ENCODE data around the gene BTBD8.

Gene BTBD8

DNA sequence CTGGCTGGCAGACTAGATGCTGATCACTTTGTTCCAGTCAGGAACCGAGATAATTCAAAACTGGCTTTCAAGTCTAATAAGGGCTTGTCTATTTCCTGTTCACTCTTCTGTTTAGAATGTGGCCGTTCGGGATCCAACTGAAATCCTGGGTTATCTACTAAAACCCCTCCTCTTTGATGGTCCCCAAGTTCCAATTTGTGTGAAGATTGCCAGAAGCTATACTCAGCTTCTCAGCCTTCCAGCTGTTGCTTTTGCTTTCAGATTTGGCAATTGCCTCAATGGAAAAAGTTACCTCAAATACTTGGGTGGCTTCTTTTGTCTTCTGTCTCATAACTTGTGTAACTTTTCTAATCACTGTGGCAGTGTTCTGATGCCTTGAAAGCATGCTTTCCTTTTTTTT, 43.7 kb downstream of the BTBD8 start:
- Mint-ChIP-seq H3K27me3 (ENCODE audit: low read depth) (no peaks in the 10 kb centered on the region), H3K4me3 (peak overlapping the region; percentile 47), H3K27ac (peak overlapping the region; percentile 8), H3K4me1 (ENCODE audit: low read depth) (peaks cover 6% of the 10 kb centered on the region), H3K36me3 (ENCODE audit: low read depth) (no peaks in the 10 kb centered on the region), H3K9me3 (no peaks in the 10 kb centered on the region)

GRCh38 chr1:92125204-92125603, 45.1 kb downstream of the BTBD8 start:
- Mint-ChIP-seq H3K27ac (no peak overlapping the region), H3K36me3 (ENCODE audit: low read depth) (no peaks in the 10 kb centered on the region), H3K27me3 (ENCODE audit: low read depth) (no peaks in the 10 kb centered on the region), H3K9me3 (no peaks in the 10 kb centered on the region), H3K4me1 (ENCODE audit: low read depth) (peaks cover 6% of the 10 kb centered on the region), H3K4me3 (no peak overlapping the region)

DNA sequence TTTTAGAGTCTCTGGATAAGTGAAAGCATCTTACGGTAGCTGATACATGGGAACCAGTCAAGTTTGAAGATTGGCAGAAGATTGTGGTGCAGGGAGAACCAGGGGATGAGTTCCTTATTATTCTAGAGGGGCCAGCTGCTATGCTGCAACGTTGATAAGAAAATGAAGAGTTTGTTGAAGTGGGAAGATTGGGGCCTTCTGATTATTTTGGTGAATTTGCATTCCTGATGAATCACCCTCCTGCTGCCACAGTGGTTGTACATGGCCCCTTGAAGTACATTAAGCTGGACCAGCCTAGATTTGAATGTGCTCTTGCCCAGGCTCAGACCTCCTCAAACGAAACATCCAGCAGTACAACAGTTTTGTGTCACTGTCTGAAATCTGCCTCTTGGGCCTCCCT, 45.9 kb downstream of the BTBD8 start:
- no peaks in the 10 kb centered on the region for H3K36me3 Mint-ChIP-seq (ENCODE audit: low read depth)
- H3K9me3 Mint-ChIP-seq = no peaks in the 10 kb centered on the region
- H3K4me1 Mint-ChIP-seq (ENCODE audit: low read depth) = peaks cover 6% of the 10 kb centered on the region
- no peak overlapping the region for H3K4me3 Mint-ChIP-seq
- no peaks in the 10 kb centered on the region for H3K27me3 Mint-ChIP-seq (ENCODE audit: low read depth)
- no peak overlapping the region for H3K27ac Mint-ChIP-seq

GRCh38 chr1:92134331-92134730, 54.2 kb downstream of the BTBD8 start:
- Mint-ChIP-seq H3K27ac (no peak overlapping the region), H3K27me3 (ENCODE audit: low read depth) (no peaks in the 10 kb centered on the region), H3K4me1 (ENCODE audit: low read depth) (no peaks in the 10 kb centered on the region), H3K4me3 (no peak overlapping the region), H3K36me3 (ENCODE audit: low read depth) (no peaks in the 10 kb centered on the region), H3K9me3 (no peaks in the 10 kb centered on the region)

DNA sequence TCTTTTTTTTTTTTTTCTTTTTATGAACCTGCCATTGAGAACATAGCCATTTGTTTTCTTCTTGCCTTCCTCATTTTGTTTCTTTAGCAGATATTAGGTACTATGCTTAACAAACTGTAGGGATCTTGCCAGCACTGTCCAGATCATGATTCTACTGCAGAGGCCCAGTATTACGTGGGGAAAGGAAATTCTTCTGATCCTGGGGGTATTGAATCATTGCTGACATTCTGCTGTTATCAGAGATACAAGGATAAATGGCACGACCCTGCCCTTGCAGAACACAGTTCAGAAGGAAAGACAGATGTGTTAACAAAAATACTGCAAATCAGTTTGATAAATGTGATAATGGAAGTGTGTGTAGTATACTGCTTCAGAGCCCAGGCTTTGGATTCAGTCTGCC, 56.2 kb downstream of the BTBD8 start:
- Mint-ChIP-seq H3K27me3 (ENCODE audit: low read depth) (no peaks in the 10 kb centered on the region), H3K9me3 (no peaks in the 10 kb centered on the region), H3K36me3 (ENCODE audit: low read depth) (no peaks in the 10 kb centered on the region), H3K4me1 (ENCODE audit: low read depth) (no peaks in the 10 kb centered on the region), H3K27ac (no peak overlapping the region), H3K4me3 (no peak overlapping the region)

GRCh38 chr1:92154934-92155333, 74.8 kb downstream of the BTBD8 start:
- Mint-ChIP-seq H3K9me3 (peaks cover 17% of the 10 kb centered on the region), H3K4me1 (ENCODE audit: low read depth) (no peaks in the 10 kb centered on the region), H3K36me3 (ENCODE audit: low read depth) (peaks cover 1% of the 10 kb centered on the region), H3K4me3 (no peak overlapping the region), H3K27me3 (ENCODE audit: low read depth) (no peaks in the 10 kb centered on the region), H3K27ac (no peak overlapping the region)

- peaks cover 2% of the 10 kb centered on the region for H3K36me3 Mint-ChIP-seq (ENCODE audit: low read depth)
- H3K27ac Mint-ChIP-seq = no peak overlapping the region
- no peak overlapping the region for H3K4me3 Mint-ChIP-seq
- H3K27me3 Mint-ChIP-seq (ENCODE audit: low read depth) = no peaks in the 10 kb centered on the region
- no peaks in the 10 kb centered on the region for H3K4me1 Mint-ChIP-seq (ENCODE audit: low read depth)
- H3K9me3 Mint-ChIP-seq = peaks cover 37% of the 10 kb centered on the region
Measured at GRCh38 chr1:92159593-92159992, 79.4 kb downstream of the BTBD8 start.

GRCh38 chr1:92165389-92165788, 85.2 kb downstream of the BTBD8 start:
- H3K27me3 Mint-ChIP-seq (ENCODE audit: low read depth) = no peaks in the 10 kb centered on the region
- H3K4me3 Mint-ChIP-seq = no peak overlapping the region
- H3K36me3 Mint-ChIP-seq (ENCODE audit: low read depth) = no peaks in the 10 kb centered on the region
- H3K27ac Mint-ChIP-seq = no peak overlapping the region
- H3K9me3 Mint-ChIP-seq = peaks cover 15% of the 10 kb centered on the region
- no peaks in the 10 kb centered on the region for H3K4me1 Mint-ChIP-seq (ENCODE audit: low read depth)

- no peaks in the 10 kb centered on the region for H3K27me3 Mint-ChIP-seq (ENCODE audit: low read depth)
- H3K4me3 Mint-ChIP-seq = no peak overlapping the region
- no peaks in the 10 kb centered on the region for H3K9me3 Mint-ChIP-seq
- no peak overlapping the region for H3K27ac Mint-ChIP-seq
- no peaks in the 10 kb centered on the region for H3K4me1 Mint-ChIP-seq (ENCODE audit: low read depth)
- H3K36me3 Mint-ChIP-seq (ENCODE audit: low read depth) = no peaks in the 10 kb centered on the region
Measured at GRCh38 chr1:92167151-92167550, 87.0 kb downstream of the BTBD8 start.

DNA sequence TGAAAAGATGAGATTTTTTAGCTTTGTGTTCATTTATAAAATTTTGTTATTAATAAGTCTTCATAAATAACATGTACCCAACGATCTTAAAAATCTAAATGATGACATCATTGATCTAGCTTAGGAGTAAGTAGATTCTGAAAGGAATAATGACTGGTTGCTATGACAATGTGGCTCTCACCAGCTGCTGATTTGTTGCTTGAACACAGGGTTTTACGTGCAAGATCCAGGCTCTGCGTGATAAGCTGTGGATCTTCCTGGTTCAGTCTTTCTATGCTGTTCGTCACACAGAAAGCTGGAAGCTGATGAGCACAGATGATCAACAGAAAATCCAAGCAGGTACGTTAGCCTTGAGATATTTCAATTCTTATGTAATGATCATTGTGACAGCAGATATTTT, 88.5 kb downstream of the BTBD8 start:
- no peaks in the 10 kb centered on the region for H3K4me1 Mint-ChIP-seq (ENCODE audit: low read depth)
- no peaks in the 10 kb centered on the region for H3K36me3 Mint-ChIP-seq (ENCODE audit: low read depth)
- H3K27ac Mint-ChIP-seq = no peak overlapping the region
- no peaks in the 10 kb centered on the region for H3K27me3 Mint-ChIP-seq (ENCODE audit: low read depth)
- H3K9me3 Mint-ChIP-seq = no peaks in the 10 kb centered on the region
- H3K4me3 Mint-ChIP-seq = no peak overlapping the region

- Mint-ChIP-seq H3K4me1 (ENCODE audit: low read depth) (no peaks in the 10 kb centered on the region), H3K27me3 (ENCODE audit: low read depth) (no peaks in the 10 kb centered on the region), H3K36me3 (ENCODE audit: low read depth) (no peaks in the 10 kb centered on the region), H3K9me3 (no peaks in the 10 kb centered on the region), H3K27ac (no peak overlapping the region), H3K4me3 (no peak overlapping the region)
Measured at GRCh38 chr1:92169214-92170005, 89.3 kb downstream of the BTBD8 start.

- Mint-ChIP-seq H3K27ac (no peak overlapping the region), H3K4me1 (ENCODE audit: low read depth) (no peaks in the 10 kb centered on the region), H3K36me3 (ENCODE audit: low read depth) (no peaks in the 10 kb centered on the region), H3K4me3 (no peak overlapping the region), H3K27me3 (ENCODE audit: low read depth) (no peaks in the 10 kb centered on the region), H3K9me3 (no peaks in the 10 kb centered on the region)
Measured at GRCh38 chr1:92184632-92185031, 104.5 kb downstream of the BTBD8 start.

DNA sequence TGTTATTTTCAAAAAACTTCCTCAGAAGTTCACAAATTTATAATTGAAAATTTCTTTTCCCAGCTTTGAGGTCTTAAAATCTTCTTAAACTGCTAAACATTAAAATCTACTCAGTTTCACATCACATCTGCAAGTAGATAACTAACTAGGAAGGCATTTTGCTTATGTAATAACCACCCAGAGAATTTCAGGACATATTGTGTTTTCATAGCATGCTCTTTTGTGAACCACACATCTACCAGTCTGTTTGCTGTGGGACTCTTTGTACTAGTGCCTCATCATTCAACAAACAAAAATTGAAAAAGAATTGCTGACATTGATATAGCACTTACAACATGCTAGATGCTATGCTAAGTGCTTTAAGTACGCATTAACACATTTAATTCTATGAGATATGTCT, 105.9 kb downstream of the BTBD8 start:
- Mint-ChIP-seq H3K9me3 (no peaks in the 10 kb centered on the region), H3K27ac (no peak overlapping the region), H3K4me1 (ENCODE audit: low read depth) (no peaks in the 10 kb centered on the region), H3K4me3 (no peak overlapping the region), H3K27me3 (ENCODE audit: low read depth) (no peaks in the 10 kb centered on the region), H3K36me3 (ENCODE audit: low read depth) (no peaks in the 10 kb centered on the region)

DNA sequence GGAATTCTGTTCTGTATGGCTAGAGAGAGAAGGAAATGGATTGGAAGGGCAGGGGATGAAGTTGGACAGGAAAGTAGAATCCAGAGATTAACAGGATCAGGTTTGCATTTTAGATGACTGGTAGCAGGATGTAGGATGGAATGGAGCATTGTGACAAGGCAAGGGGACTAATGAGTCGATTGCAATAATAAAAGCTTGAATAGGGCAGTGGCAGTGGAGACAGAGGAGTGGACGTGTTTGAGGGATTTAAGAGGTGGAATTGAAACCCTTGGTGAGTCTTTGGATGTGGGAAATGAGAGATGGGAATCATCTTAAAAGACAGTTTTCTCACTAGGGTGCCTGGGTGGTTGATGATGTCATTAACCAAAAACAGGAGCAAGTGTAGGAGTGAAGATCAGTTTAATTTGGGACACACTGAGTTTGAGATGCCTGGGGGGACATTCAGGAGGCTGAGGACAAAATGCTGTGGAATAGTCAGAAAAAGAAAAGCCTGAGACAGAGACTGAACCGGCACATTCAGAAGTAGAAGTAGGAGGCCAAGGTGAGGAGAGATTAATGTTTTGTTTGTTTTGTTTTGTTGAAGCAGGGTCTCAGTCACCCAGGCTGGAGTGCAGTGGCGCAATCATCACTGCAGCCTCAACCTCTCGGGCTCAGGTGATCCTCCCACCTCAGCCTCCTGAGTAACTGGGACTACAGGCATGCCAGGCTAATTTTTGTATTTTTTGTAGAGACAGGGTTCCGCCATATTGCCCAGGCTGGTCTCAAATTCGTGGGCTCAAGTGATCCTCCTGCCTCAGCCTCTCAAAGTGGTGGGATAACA, 108.5 kb downstream of the BTBD8 start:
- no peaks in the 10 kb centered on the region for H3K4me1 Mint-ChIP-seq (ENCODE audit: low read depth)
- H3K27ac Mint-ChIP-seq = no peak overlapping the region
- H3K4me3 Mint-ChIP-seq = no peak overlapping the region
- no peaks in the 10 kb centered on the region for H3K9me3 Mint-ChIP-seq
- H3K36me3 Mint-ChIP-seq (ENCODE audit: low read depth) = no peaks in the 10 kb centered on the region
- H3K27me3 Mint-ChIP-seq (ENCODE audit: low read depth) = no peaks in the 10 kb centered on the region

DNA sequence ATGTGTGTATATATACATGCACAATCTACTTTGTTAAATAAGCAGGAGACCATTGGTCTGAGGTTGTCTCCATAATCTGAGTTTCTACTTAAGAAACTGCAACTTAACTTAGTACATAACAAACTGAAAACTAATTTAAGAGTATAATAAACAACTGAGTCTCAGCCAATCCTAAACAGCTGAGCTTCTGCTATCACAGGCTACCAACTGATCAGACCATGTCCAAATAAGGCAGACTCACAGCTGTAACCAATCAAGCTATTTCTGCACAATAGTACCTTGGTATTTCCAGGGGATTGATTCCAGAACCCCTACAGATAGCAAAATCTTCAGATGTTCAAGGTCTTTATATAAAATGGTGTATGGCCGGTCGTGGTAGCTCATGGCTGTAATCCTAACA, 111.6 kb downstream of the BTBD8 start:
- no peaks in the 10 kb centered on the region for H3K9me3 Mint-ChIP-seq
- H3K36me3 Mint-ChIP-seq (ENCODE audit: low read depth) = no peaks in the 10 kb centered on the region
- no peaks in the 10 kb centered on the region for H3K27me3 Mint-ChIP-seq (ENCODE audit: low read depth)
- H3K27ac Mint-ChIP-seq = no peak overlapping the region
- peaks cover under 1% of the 10 kb centered on the region for H3K4me1 Mint-ChIP-seq (ENCODE audit: low read depth)
- H3K4me3 Mint-ChIP-seq = no peak overlapping the region

Measured in T-helper 1 cell treated with Interleukin-12 subunit alpha and Interleukin-12 subunit beta and Interleukin-4 antibody, amounts not matched to agents 30 μg/mL and 1 μg/mL, for 36 hours (primary cell).